GM23248 (cell line): ENCODE results near the gene OR4L1. TPM values are rescaled to one million over a fixed set of nuclear protein-coding genes. Genes with fewer than 3 reads are reported as not detected.

ENCODE experiments used
- DNase-seq: peaks from one replicate; pipeline ENCODE4 v3.0.0-alpha.2; 2015
- H2AFZ ChIP-seq: fragments of 200-600 bp; sonication (generic); 2 replicates; pipeline ENCODE4 v1.6.1; 2016; ENCODE audit warnings: antibody characterized with exemption
- H3F3A ChIP-seq: fragments of 200-600 bp; sonication (generic); 2 replicates; pipeline ENCODE4 v1.6.1; 2016; ENCODE audit warnings: mild to moderate bottlenecking, antibody characterized with exemption, mixed run types; ENCODE audit not compliant: insufficient read depth
- H3K27ac ChIP-seq: fragments of 200-600 bp; sonication (generic); 2 replicates; pipeline ENCODE4 v1.5.1; 2016; ENCODE audit warnings: mild to moderate bottlenecking
- H3K27me3 ChIP-seq: fragments of 200-600 bp; sonication (generic); replicated peaks from 2 replicates; pipeline ENCODE4 v1.6.1; 2016; ENCODE audit warnings: mild to moderate bottlenecking; ENCODE audit not compliant: insufficient read depth
- H3K36me3 ChIP-seq: fragments of 200-600 bp; sonication (generic); 2 replicates; pipeline ENCODE4 v1.6.1; 2016; ENCODE audit warnings: low read depth, mild to moderate bottlenecking
- H3K4me1 ChIP-seq: fragments of 200-600 bp; sonication (generic); 2 replicates; pipeline ENCODE4 v1.6.1; 2016; ENCODE audit warnings: mild to moderate bottlenecking; ENCODE audit not compliant: insufficient read depth
- H3K4me2 ChIP-seq: fragments of 200-600 bp; sonication (generic); one replicate; pipeline ENCODE4 v1.6.1; 2016; ENCODE audit warnings: mild to moderate bottlenecking; ENCODE audit not compliant: unreplicated experiment
- H3K4me3 ChIP-seq: fragments of 200-600 bp; sonication (generic); 2 replicates; pipeline ENCODE4 v1.5.1; 2016; ENCODE audit warnings: mild to moderate bottlenecking
- H3K79me2 ChIP-seq: fragments of 200-600 bp; sonication (generic); 2 replicates; pipeline ENCODE4 v1.6.1; 2016; ENCODE audit warnings: mild to moderate bottlenecking; ENCODE audit not compliant: insufficient read depth
- H3K9ac ChIP-seq: fragments of 200-600 bp; sonication (generic); 2 replicates; pipeline ENCODE4 v1.6.1; 2016; ENCODE audit warnings: mild to moderate bottlenecking
- H3K9me2 ChIP-seq: fragments of 200-600 bp; sonication (generic); 2 replicates; pipeline ENCODE4 v1.6.1; 2016; ENCODE audit warnings: mixed run types, mild to moderate bottlenecking, moderate library complexity; ENCODE audit not compliant: insufficient read depth
- H3K9me3 ChIP-seq: fragments of 200-600 bp; sonication (generic); one replicate; pipeline ENCODE4 v1.6.1; 2017; ENCODE audit warnings: low read depth
- H4K20me1 ChIP-seq: fragments of 200-600 bp; sonication (generic); 2 replicates; pipeline ENCODE4 v1.6.0; 2016; ENCODE audit not compliant: insufficient read depth
- EZH2 ChIP-seq: fragments of 200-600 bp; sonication (generic); IDR thresholded peaks from 2 replicates; pipeline ENCODE4 v1.6.1; 2018; ENCODE audit warnings: antibody characterized with exemption, mild to moderate bottlenecking; ENCODE audit not compliant: insufficient read depth, poor library complexity, severe bottlenecking
- EZH2phosphoT487 ChIP-seq: fragments of 200-600 bp; sonication (generic); IDR thresholded peaks from 2 replicates; pipeline ENCODE4 v1.6.1; 2018; ENCODE audit warnings: antibody characterized with exemption, moderate library complexity, mild to moderate bottlenecking, low read depth; ENCODE audit not compliant: insufficient read depth
- WGBS, 2 experiments: methylation state at CpG; one replicate each; pipeline ENCODE4 v1.1.6; 2015 to 2017; ENCODE audit warnings: low lambda C conversion rate in 2 of 2, low coverage in 1 of 2; ENCODE audit errors: missing lambda C conversion rate in 2 of 2; 5-methylcytosine and 5-hydroxymethylcytosine counted together
- in situ Hi-C: fragments of 300-500 bp; cut with MboI; formaldehyde crosslinking; loops from 2 replicates; pipeline ENCODE4 v1.15.0; 2020
- polyA plus RNA-seq: library from polyadenylated mRNA; unstranded; fragments of >200 nt; fragmentation: Nextera tagmentation; extraction: Ambion mirVana; gene quantifications from 2 replicates; pipeline ENCODE4 v1.2.1, GENCODE V29; 2016
- small RNA-seq: library from RNA; depleted of rRNA; stranded (forward); fragments of <200 nt; gene quantifications from one replicate; pipeline ENCODE3, GENCODE V24; 2014; ENCODE audit warnings: low read depth, low replicate concordance
- total RNA-seq: library from RNA; depleted of rRNA; stranded (reverse); fragments of >200 nt; shearing (Covaris generic); gene quantifications from 2 replicates; pipeline ENCODE4 v1.2.3, GENCODE V29; 2014; rRNA removed

OR4L1 gene
- total and polyA plus RNA-seq, 2 experiments from 2014 or later = not detected

GRCh38 chr14:20110438-20110837 is 50.6 kb downstream of the OR4L1 start, which contains the start of gene OR4K17:
Gene OR4K17 (plus strand): TSS chr14:20110739. CDS start chr14:20117500, 6,761 bp downstream.
- in situ Hi-C loops = no loop called here
- TF ChIP-seq EZH2phosphoT487 = no peak
- TF ChIP-seq EZH2 = no peak
- H4K20me1 ChIP-seq = no peaks in the 10 kb centered on the region
- no peak for DNase-seq
- no peak within 1 kb of the TSS for H3K4me2 ChIP-seq
- no peaks in the 10 kb centered on the region for H3K79me2 ChIP-seq
- no peak within 1 kb of the TSS for H3K9ac ChIP-seq
- H3K27ac ChIP-seq = no peak within 1 kb of the TSS
- H2AFZ ChIP-seq = no peak within 1 kb of the TSS
- no peaks in the 10 kb centered on the region for H3K27me3 ChIP-seq
- H3K36me3 ChIP-seq = no peaks in the 10 kb centered on the region
- no peaks in the 10 kb centered on the region for H3K4me1 ChIP-seq
- H3K9me2 ChIP-seq = no peaks in the 10 kb centered on the region
- H3F3A ChIP-seq = no peaks in the 10 kb centered on the region
- H3K4me3 ChIP-seq = no peak within 1 kb of the TSS
- 4 to 10% methylated on average over 3 of the region's 3 CpGs for WGBS, 2 experiments
- H3K9me3 ChIP-seq = no peaks in the 10 kb centered on the region

Small RNA genes within 50 kb of the gene (small RNA-seq; reads per million reads assigned to genes)
- gene RNA5SP380 = not detected

Other genes starting within 250 kb of the OR4L1 start
- not detected in 2 replicates for gene OR4K2, start 184.9 kb upstream of the OR4L1 start, total RNA-seq
- gene OR4K2, start 184.9 kb upstream of the OR4L1 start, polyA plus RNA-seq = not detected in 2 replicates
- gene OR4K5, start 139.4 kb upstream of the OR4L1 start, total RNA-seq = not detected in 2 replicates
- not detected in 2 replicates for gene OR4K5, start 139.4 kb upstream of the OR4L1 start, polyA plus RNA-seq
- gene OR4K1, start 129.1 kb upstream of the OR4L1 start, total RNA-seq = not detected in 2 replicates
- gene OR4K1, start 129.1 kb upstream of the OR4L1 start, polyA plus RNA-seq = not detected in 2 replicates
- not detected in 2 replicates for gene OR4K15, start 84.5 kb upstream of the OR4L1 start, total RNA-seq
- gene OR4K15, start 84.5 kb upstream of the OR4L1 start, polyA plus RNA-seq = not detected in 2 replicates
- not detected in 2 replicates for gene OR4Q2, start 57.9 kb upstream of the OR4L1 start, total RNA-seq
- not detected in 2 replicates for gene OR4Q2, start 57.9 kb upstream of the OR4L1 start, polyA plus RNA-seq
- not detected in 2 replicates for gene OR4K14, start 40.7 kb upstream of the OR4L1 start, total RNA-seq
- gene OR4K14, start 40.7 kb upstream of the OR4L1 start, polyA plus RNA-seq = not detected in 2 replicates
- gene OR4K13, start 24.0 kb upstream of the OR4L1 start, total RNA-seq = not detected in 2 replicates
- gene OR4K13, start 24.0 kb upstream of the OR4L1 start, polyA plus RNA-seq = not detected in 2 replicates
- not detected in 2 replicates for gene OR4K17, start 50.7 kb downstream of the OR4L1 start, total RNA-seq
- gene OR4K17, start 50.7 kb downstream of the OR4L1 start, polyA plus RNA-seq = not detected in 2 replicates
- not detected in 2 replicates for gene OR4N5, start 78.8 kb downstream of the OR4L1 start, total RNA-seq
- gene OR4N5, start 78.8 kb downstream of the OR4L1 start, polyA plus RNA-seq = not detected in 2 replicates
- gene OR11G2, start 130.9 kb downstream of the OR4L1 start, total RNA-seq = not detected in 2 replicates
- not detected in 2 replicates for gene OR11G2, start 130.9 kb downstream of the OR4L1 start, polyA plus RNA-seq
- gene OR11H6, start 163.7 kb downstream of the OR4L1 start, total RNA-seq = not detected in 2 replicates
- not detected in 2 replicates for gene OR11H6, start 163.7 kb downstream of the OR4L1 start, polyA plus RNA-seq
- not detected in 2 replicates for gene OR11H7, start 168.9 kb downstream of the OR4L1 start, total RNA-seq
- not detected in 2 replicates for gene OR11H7, start 168.9 kb downstream of the OR4L1 start, polyA plus RNA-seq
- not detected in 2 replicates for gene OR11H4, start 179.2 kb downstream of the OR4L1 start, total RNA-seq
- gene OR11H4, start 179.2 kb downstream of the OR4L1 start, polyA plus RNA-seq = not detected in 2 replicates
- 11.7 and 18.5 TPM in 2 replicates for gene TTC5, start 245.9 kb downstream of the OR4L1 start, total RNA-seq
- 14.7 and 16.2 TPM in 2 replicates for gene TTC5, start 245.9 kb downstream of the OR4L1 start, polyA plus RNA-seq